ENCODE data around the gene IGFN1. TPM values are rescaled to one million over a fixed set of nuclear protein-coding genes. Genes with fewer than 3 reads are reported as not detected.

The IGFN1 gene
- total and polyA plus RNA-seq, 10 donors, result 0.02 to 0.03 (median 0.02) TPM; not detected in 7

- Histone ChIP-seq H3K27ac (no peak overlapping the region), H3K36me3 (no peaks in the 10 kb centered on the region), H3K27me3 (replicated peaks in 1 of 7) (peaks cover 0 to 13% (median 0%) of the 10 kb centered on the region in 7 donors), H3K9me3 (peaks cover 0 to 8% (median 0%) of the 10 kb centered on the region in 8 donors), H3K4me1 (peaks cover 0 to under 1% (median 0%) of the 10 kb centered on the region in 6 donors), H3K4me3 (no peak overlapping the region)
- 65 to 89% (median 75%) methylated on average over 1 to 2 of the region's 2 CpGs for WGBS, 5 donors
- DNase-seq, result peak; percentile 22
- intact Hi-C loops (cut with DNase I; ENCODE audit: low total_unique reads), result no loop called here
- TF ChIP-seq POLR2AphosphoS5 (IDR thresholded peaks at IDR 0.05), result no peak
- no peak for TF ChIP-seq CTCF (IDR thresholded peaks at IDR 0.05 in 8 of 11, conservative IDR thresholded peaks at IDR 0.05 in 3 of 11)
- TF ChIP-seq POLR2A (IDR thresholded peaks at IDR 0.05), result no peak
These were observed 13.7 kb upstream of the IGFN1 start for GRCh38 chr1:201176940-201177339.

- no peak overlapping the region for H3K27ac ChIP-seq
- H3K36me3 ChIP-seq, result no peaks in the 10 kb centered on the region
- peak; percentile 2 for DNase-seq
- H3K9me3 ChIP-seq, result peaks cover 0 to 8% (median 0%) of the 10 kb centered on the region in 8 donors
- H3K4me3 ChIP-seq, result no peak overlapping the region
- 54 to 76% (median 68%) methylated on average over 3 of the region's 3 CpGs for whole genome bisulfite sequencing, 5 donors
- TF ChIP-seq POLR2A (IDR thresholded peaks at IDR 0.05) (no peak), POLR2AphosphoS5 (IDR thresholded peaks at IDR 0.05) (no peak), CTCF (IDR thresholded peaks at IDR 0.05 in 8 of 11, conservative IDR thresholded peaks at IDR 0.05 in 3 of 11) (no peak)
- H3K27me3 ChIP-seq (replicated peaks in 1 of 7), result peaks cover 0 to 18% (median 0%) of the 10 kb centered on the region in 7 donors
- intact Hi-C loops (cut with DNase I; ENCODE audit: low total_unique reads), result no loop called here
- H3K4me1 ChIP-seq, result no peaks in the 10 kb centered on the region
These were observed 11.9 kb upstream of the IGFN1 start for GRCh38 chr1:201178718-201179117.

GRCh38 chr1:201180141-201180540, 10.5 kb upstream of the IGFN1 start:
- no peak overlapping the region for H3K4me3 ChIP-seq
- intact Hi-C loops (cut with DNase I; ENCODE audit: low total_unique reads), result no loop called here
- WGBS, 5 donors, result 5 to 13% (median 9%) methylated on average over 1 of the region's 1 CpG
- peaks cover 0 to 8% (median 0%) of the 10 kb centered on the region in 8 donors for H3K9me3 ChIP-seq
- DNase-seq, result no peak
- peaks cover 0 to 27% (median 0%) of the 10 kb centered on the region in 7 donors for H3K27me3 ChIP-seq (replicated peaks in 1 of 7)
- H3K27ac ChIP-seq, result no peak overlapping the region
- no peaks in the 10 kb centered on the region for H3K4me1 ChIP-seq
- TF ChIP-seq CTCF (IDR thresholded peaks at IDR 0.05 in 8 of 11, conservative IDR thresholded peaks at IDR 0.05 in 3 of 11), result no peak
- no peak for TF ChIP-seq POLR2AphosphoS5 (IDR thresholded peaks at IDR 0.05)
- no peak for TF ChIP-seq POLR2A (IDR thresholded peaks at IDR 0.05)
- H3K36me3 ChIP-seq, result no peaks in the 10 kb centered on the region

- Histone ChIP-seq H3K36me3 (no peaks in the 10 kb centered on the region), H3K9me3 (peaks cover 0 to 8% (median 0%) of the 10 kb centered on the region in 8 donors), H3K27me3 (replicated peaks in 1 of 7) (peaks cover 0 to 27% (median 0%) of the 10 kb centered on the region in 7 donors), H3K4me1 (no peaks in the 10 kb centered on the region), H3K27ac (no peak overlapping the region), H3K4me3 (no peak overlapping the region)
- TF ChIP-seq POLR2AphosphoS5 (IDR thresholded peaks at IDR 0.05) (no peak), POLR2A (IDR thresholded peaks at IDR 0.05) (no peak), CTCF (IDR thresholded peaks at IDR 0.05 in 8 of 11, conservative IDR thresholded peaks at IDR 0.05 in 3 of 11) (no peak)
- peak; percentile 6 for DNase-seq
- 75 to 98% (median 95%) methylated on average over 5 to 6 of the region's 6 CpGs for WGBS, 5 donors
- intact Hi-C loops (cut with DNase I; ENCODE audit: low total_unique reads), result no loop called here
These were observed 9.7 kb upstream of the IGFN1 start for GRCh38 chr1:201180901-201181300.
